WTC11 (cell line): ENCODE results near the gene COG2. TPM values are rescaled to one million over a fixed set of nuclear protein-coding genes. Genes with fewer than 3 reads are reported as not detected.

ENCODE experiments used
- ATAC-seq: fragments of 200-7000 bp; cut with Tn5 transposase; 2 replicates; pipeline ENCODE4 v1.10.0; 2021; ENCODE audit warnings: mild to moderate bottlenecking, moderate library complexity
- CTCF ChIA-PET: fragments of 300-600 bp; sonication (Branson Sonifier 250); formaldehyde crosslinking; loops from one replicate; lab custom pipeline; 2021; ENCODE audit warnings: antibody characterized with exemption; lab: Charles Lee
- POLR2A ChIA-PET: fragments of 350-600 bp; sonication (Branson Sonifier 250); formaldehyde crosslinking; loops from one replicate; lab custom pipeline; 2021; ENCODE audit warnings: antibody characterized with exemption; lab: Charles Lee
- DNase-seq: peaks from one replicate; pipeline ENCODE4 v3.0.0; 2021; ENCODE audit warnings: low spot score
- H3K27ac Mint-ChIP-seq: 2 replicates; pipeline ENCODE4 v1.8.0; 2021; ENCODE audit warnings: mixed read lengths
- H3K27me3 Mint-ChIP-seq: 2 replicates; pipeline ENCODE4 v1.8.0; 2021; ENCODE audit warnings: low read depth, mild to moderate bottlenecking, moderate library complexity, mixed read lengths
- H3K36me3 Mint-ChIP-seq: 2 replicates; pipeline ENCODE4 v1.8.0; 2021; ENCODE audit warnings: mixed read lengths
- H3K4me1 Mint-ChIP-seq: 2 replicates; pipeline ENCODE4 v1.8.0; 2022; ENCODE audit warnings: mixed read lengths
- H3K4me3 Mint-ChIP-seq: 2 replicates; pipeline ENCODE4 v1.8.0; 2021; ENCODE audit warnings: mild to moderate bottlenecking, moderate library complexity, mixed read lengths
- H3K9me3 Mint-ChIP-seq: 2 replicates; pipeline ENCODE4 v1.8.0; 2021; ENCODE audit warnings: mixed read lengths
- ATF6 ChIP-seq: sonication (generic); formaldehyde crosslinking; IDR thresholded peaks from 2 replicates; pipeline ENCODE4 v1.8.1; 2023; ENCODE audit warnings: mild to moderate bottlenecking, missing genetic modification reagents
- CTCF ChIP-seq: fragments of 200-600 bp; IDR thresholded peaks from 2 replicates; pipeline ENCODE4 v1.8.0; 2022; ENCODE audit warnings: antibody characterized with exemption
- E2F4 ChIP-seq: sonication (generic); formaldehyde crosslinking; IDR thresholded peaks from 2 replicates; pipeline ENCODE4 v1.8.1; 2022; ENCODE audit warnings: low read depth, mild to moderate bottlenecking, moderate library complexity, missing genetic modification reagents, borderline replicate concordance
- E2F5 ChIP-seq: sonication (generic); formaldehyde crosslinking; IDR thresholded peaks from 2 replicates; pipeline ENCODE4 v1.8.1; 2022; ENCODE audit warnings: mild to moderate bottlenecking, moderate library complexity, missing genetic modification reagents
- ESRRA ChIP-seq: sonication (generic); formaldehyde crosslinking; IDR thresholded peaks from 2 replicates; pipeline ENCODE4 v1.8.1; 2022; ENCODE audit warnings: mild to moderate bottlenecking, missing genetic modification reagents, borderline replicate concordance
- FOXJ3 ChIP-seq: sonication (generic); formaldehyde crosslinking; IDR thresholded peaks from 2 replicates; pipeline ENCODE4 v1.9.0; 2021; ENCODE audit warnings: missing genetic modification reagents, mild to moderate bottlenecking, borderline replicate concordance
- GRHL2 ChIP-seq: fragments of 250-450 bp; sonication (Bioruptor Pico); IDR thresholded peaks from 2 replicates; pipeline ENCODE4 v1.8.0; 2022; ENCODE audit warnings: mild to moderate bottlenecking, moderate library complexity; ENCODE audit not compliant: insufficient replicate concordance, severe bottlenecking
- KAT7 ChIP-seq: sonication (generic); formaldehyde crosslinking; IDR thresholded peaks from 2 replicates; pipeline ENCODE4 v1.8.1; 2023; ENCODE audit warnings: missing genetic modification reagents, mild to moderate bottlenecking, borderline replicate concordance
- MAX ChIP-seq: sonication (generic); formaldehyde crosslinking; IDR thresholded peaks from 2 replicates; pipeline ENCODE4 v1.8.0; 2022; ENCODE audit warnings: mild to moderate bottlenecking, missing genetic modification reagents
- NR2C2 ChIP-seq: sonication (generic); formaldehyde crosslinking; IDR thresholded peaks from 2 replicates; pipeline ENCODE4 v1.8.0; 2022; ENCODE audit warnings: mild to moderate bottlenecking, missing genetic modification reagents
- OVOL2 ChIP-seq: fragments of 250-450 bp; sonication (Bioruptor Pico); IDR thresholded peaks from 2 replicates; pipeline ENCODE4 v1.9.0; 2021; ENCODE audit warnings: mild to moderate bottlenecking, borderline replicate concordance
- SMAD4 ChIP-seq: sonication (generic); formaldehyde crosslinking; IDR thresholded peaks from 2 replicates; pipeline ENCODE4 v1.8.0; 2022; ENCODE audit warnings: mild to moderate bottlenecking, missing genetic modification reagents
- ZNF121 ChIP-seq: sonication (generic); formaldehyde crosslinking; IDR thresholded peaks from 2 replicates; pipeline ENCODE4 v1.8.0; 2023; ENCODE audit warnings: missing genetic modification reagents
- total RNA-seq: library from RNA; stranded (reverse); gene quantifications from 3 replicates; pipeline ENCODE4 v1.2.3, GENCODE V29; 2021
- TF ChIP-seq, protein P1 (sequence below): sonication (generic); formaldehyde crosslinking; IDR thresholded peaks from 2 replicates; pipeline ENCODE4 v1.8.0; 2022; ENCODE audit warnings: mild to moderate bottlenecking, missing genetic modification reagents
- TF ChIP-seq, protein P2 (sequence below): fragments of 250-450 bp; sonication (Bioruptor Pico); IDR thresholded peaks from 2 replicates; pipeline ENCODE4 v1.9.0; 2021; ENCODE audit warnings: moderate library complexity, mild to moderate bottlenecking, inconsistent platforms, borderline replicate concordance
- TF ChIP-seq, protein P3 (sequence below): sonication (generic); formaldehyde crosslinking; IDR thresholded peaks from 2 replicates; pipeline ENCODE4 v1.8.0; 2022; ENCODE audit warnings: missing genetic modification reagents

The COG2 gene
- total RNA-seq, 1 experiment from 2014 or later: 30.9 TPM

DNA sequence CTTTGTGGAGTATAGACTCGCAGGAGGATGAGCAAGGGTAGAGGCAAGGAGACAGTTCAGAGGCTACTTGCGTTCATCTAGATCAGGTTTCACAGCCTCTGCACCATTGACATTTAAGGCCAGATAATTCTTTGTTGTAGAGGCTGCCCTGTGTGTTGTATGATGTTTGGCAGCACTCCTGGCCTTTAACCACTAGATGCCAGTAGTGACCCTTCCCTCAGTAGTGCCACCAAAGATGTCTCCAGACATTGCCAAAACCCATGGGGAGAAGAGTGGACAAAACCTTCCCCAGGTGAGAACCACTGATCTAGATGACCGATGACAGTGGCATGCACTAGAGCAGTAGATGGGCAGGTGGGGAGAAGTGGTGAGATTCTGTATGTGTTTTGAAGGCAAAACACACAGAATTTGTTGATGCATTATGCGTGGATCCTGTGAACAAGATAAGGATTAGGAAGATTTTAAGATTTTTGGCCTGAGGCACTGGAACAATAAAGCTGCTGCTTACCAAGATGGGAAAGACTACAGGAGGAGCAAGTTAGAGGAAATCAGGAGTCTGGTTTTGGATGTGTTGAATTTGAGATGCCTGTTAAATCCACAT, 9.9 kb upstream of the COG2 start:
- peaks cover under 1% of the 10 kb centered on the region for H3K27me3 Mint-ChIP-seq
- no peaks in the 10 kb centered on the region for H3K9me3 Mint-ChIP-seq
- peaks cover 4% of the 10 kb centered on the region; the same call in 1 of the 2 replicates for H3K4me1 Mint-ChIP-seq
- ATAC-seq (peak; percentile 95), DNase-seq (no peak)
- H3K36me3 Mint-ChIP-seq: no peaks in the 10 kb centered on the region
- no peak overlapping the region for H3K4me3 Mint-ChIP-seq
- CTCF ChIA-PET: interaction anchor here (2.0 kb wide), 1 partner anchor 10 kb away, joined by 5 read pairs; the partner anchor contains the start of gene COG2
- POLR2A ChIA-PET: no interaction called here
- TF ChIP-seq CTCF (0 out of 2 replicates have a peak, but pooled peaks have one; percentile 17), NR2C2 (CRISPR knock-in tag) (no peak)
- H3K27ac Mint-ChIP-seq: no peak overlapping the region

DNA sequence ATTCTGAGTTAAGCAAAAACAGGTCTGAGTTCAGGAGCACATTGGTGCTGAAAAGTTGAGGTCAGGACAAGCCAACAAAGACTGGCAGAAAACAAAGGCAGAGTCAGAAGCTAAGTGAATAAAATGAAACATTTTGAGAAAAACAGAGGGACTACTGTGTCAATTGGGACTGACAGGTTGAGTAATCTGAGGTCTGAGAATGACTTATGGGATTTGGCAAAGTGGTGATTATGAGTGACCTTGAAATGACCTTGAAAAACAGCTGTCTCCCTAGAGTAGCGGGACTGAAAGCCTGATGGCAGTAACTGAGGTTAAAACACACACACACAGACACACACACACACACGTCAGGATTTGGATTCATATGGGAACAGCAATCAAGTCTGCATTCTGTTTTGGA, 8.8 kb upstream of the COG2 start:
- Mint-ChIP-seq H3K27ac (no peak overlapping the region), H3K9me3 (no peaks in the 10 kb centered on the region), H3K36me3 (no peaks in the 10 kb centered on the region), H3K4me1 (peaks cover 4% of the 10 kb centered on the region), H3K4me3 (no peak overlapping the region), H3K27me3 (peaks cover 5% of the 10 kb centered on the region)
- DNase-seq (no peak), ATAC-seq (no peak)
- TF ChIP-seq ESRRA (peak; percentile 62; the same call in 1 of the 2 replicates), ZNF121 (CRISPR knock-in tag) (no peak)
- TF ChIP-seq, protein P1, sequence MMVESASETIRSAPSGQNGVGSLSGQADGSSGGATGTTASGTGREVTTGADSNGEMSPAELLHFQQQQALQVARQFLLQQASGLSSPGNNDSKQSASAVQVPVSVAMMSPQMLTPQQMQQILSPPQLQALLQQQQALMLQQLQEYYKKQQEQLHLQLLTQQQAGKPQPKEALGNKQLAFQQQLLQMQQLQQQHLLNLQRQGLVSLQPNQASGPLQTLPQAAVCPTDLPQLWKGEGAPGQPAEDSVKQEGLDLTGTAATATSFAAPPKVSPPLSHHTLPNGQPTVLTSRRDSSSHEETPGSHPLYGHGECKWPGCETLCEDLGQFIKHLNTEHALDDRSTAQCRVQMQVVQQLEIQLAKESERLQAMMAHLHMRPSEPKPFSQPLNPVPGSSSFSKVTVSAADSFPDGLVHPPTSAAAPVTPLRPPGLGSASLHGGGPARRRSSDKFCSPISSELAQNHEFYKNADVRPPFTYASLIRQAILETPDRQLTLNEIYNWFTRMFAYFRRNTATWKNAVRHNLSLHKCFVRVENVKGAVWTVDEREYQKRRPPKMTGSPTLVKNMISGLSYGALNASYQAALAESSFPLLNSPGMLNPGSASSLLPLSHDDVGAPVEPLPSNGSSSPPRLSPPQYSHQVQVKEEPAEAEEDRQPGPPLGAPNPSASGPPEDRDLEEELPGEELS (CRISPR knock-in tag): no peak
- TF ChIP-seq, protein P2, sequence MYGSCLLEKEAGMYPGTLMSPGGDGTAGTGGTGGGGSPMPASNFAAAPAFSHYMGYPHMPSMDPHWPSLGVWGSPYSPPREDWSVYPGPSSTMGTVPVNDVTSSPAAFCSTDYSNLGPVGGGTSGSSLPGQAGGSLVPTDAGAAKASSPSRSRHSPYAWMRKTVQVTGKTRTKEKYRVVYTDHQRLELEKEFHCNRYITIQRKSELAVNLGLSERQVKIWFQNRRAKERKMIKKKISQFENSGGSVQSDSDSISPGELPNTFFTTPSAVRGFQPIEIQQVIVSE (CRISPR knock-in tag): no peak
- ChIA-PET CTCF (interaction anchor here (2.0 kb wide), 1 partner anchor 9 kb away, joined by 5 read pairs; the partner anchor contains the start of gene COG2), POLR2A (no interaction called here)

- Mint-ChIP-seq H3K27me3 (peaks cover 5% of the 10 kb centered on the region), H3K27ac (no peak overlapping the region), H3K4me3 (no peak overlapping the region), H3K36me3 (no peaks in the 10 kb centered on the region), H3K9me3 (no peaks in the 10 kb centered on the region), H3K4me1 (peaks cover 4% of the 10 kb centered on the region)
- ATAC-seq (no peak), DNase-seq (no peak)
- ChIA-PET CTCF (interaction anchor here (2.0 kb wide), 1 partner anchor 8 kb away, joined by 5 read pairs; the partner anchor contains the start of gene COG2), POLR2A (no interaction called here)
- TF ChIP-seq SMAD4 (CRISPR knock-in tag): no peak
- no peak for TF ChIP-seq MAX
- no peak for TF ChIP-seq ESRRA
- no peak for TF ChIP-seq OVOL2 (CRISPR knock-in tag)
- no peak for TF ChIP-seq E2F4 (CRISPR knock-in tag)
- TF ChIP-seq ATF6 (CRISPR knock-in tag): no peak
- no peak for TF ChIP-seq ZNF121 (CRISPR knock-in tag)
- TF ChIP-seq E2F5 (CRISPR knock-in tag): no peak
- no peak for TF ChIP-seq KAT7
- TF ChIP-seq GRHL2: no peak
- TF ChIP-seq FOXJ3: no peak
- TF ChIP-seq, protein P3, sequence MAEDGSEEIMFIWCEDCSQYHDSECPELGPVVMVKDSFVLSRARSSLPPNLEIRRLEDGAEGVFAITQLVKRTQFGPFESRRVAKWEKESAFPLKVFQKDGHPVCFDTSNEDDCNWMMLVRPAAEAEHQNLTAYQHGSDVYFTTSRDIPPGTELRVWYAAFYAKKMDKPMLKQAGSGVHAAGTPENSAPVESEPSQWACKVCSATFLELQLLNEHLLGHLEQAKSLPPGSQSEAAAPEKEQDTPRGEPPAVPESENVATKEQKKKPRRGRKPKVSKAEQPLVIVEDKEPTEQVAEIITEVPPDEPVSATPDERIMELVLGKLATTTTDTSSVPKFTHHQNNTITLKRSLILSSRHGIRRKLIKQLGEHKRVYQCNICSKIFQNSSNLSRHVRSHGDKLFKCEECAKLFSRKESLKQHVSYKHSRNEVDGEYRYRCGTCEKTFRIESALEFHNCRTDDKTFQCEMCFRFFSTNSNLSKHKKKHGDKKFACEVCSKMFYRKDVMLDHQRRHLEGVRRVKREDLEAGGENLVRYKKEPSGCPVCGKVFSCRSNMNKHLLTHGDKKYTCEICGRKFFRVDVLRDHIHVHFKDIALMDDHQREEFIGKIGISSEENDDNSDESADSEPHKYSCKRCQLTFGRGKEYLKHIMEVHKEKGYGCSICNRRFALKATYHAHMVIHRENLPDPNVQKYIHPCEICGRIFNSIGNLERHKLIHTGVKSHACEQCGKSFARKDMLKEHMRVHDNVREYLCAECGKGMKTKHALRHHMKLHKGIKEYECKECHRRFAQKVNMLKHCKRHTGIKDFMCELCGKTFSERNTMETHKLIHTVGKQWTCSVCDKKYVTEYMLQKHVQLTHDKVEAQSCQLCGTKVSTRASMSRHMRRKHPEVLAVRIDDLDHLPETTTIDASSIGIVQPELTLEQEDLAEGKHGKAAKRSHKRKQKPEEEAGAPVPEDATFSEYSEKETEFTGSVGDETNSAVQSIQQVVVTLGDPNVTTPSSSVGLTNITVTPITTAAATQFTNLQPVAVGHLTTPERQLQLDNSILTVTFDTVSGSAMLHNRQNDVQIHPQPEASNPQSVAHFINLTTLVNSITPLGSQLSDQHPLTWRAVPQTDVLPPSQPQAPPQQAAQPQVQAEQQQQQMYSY (CRISPR knock-in tag): no peak
These were observed 7.9 kb upstream of the COG2 start for GRCh38 chr1:230634384-230634783.
